Renal cortex interstitium (tissue), 11 donors: ENCODE measurements around the gene PTK6. TPM values are rescaled to one million over a fixed set of nuclear protein-coding genes. Genes with fewer than 3 reads are reported as not detected.
"Not testable (repeated sequence)": the region's sequence is repeated elsewhere in the genome, so short reads cannot be mapped to it uniquely, and the experiment has no call there.

ENCODE experiments used
- DNase-seq, 11 donors: peaks; one replicate each; pipeline ENCODE4 v3.0.0-alpha.2; 2013; ENCODE audit warnings: low read depth in 9 of 11, low spot score in 4 of 11; ENCODE audit errors: extremely low read depth in 1 of 11
- polyA plus RNA-seq, 3 donors: library from polyadenylated mRNA; unstranded; fragments of 120-200 nt; gene quantifications; one replicate each; pipeline ENCODE4 v1.2.1, GENCODE V29; 2013; ENCODE audit not compliant: insufficient read length in 3 of 3

The PTK6 gene
- polyA plus RNA-seq, 3 donors, result 0.50 to 0.82 (median 0.56) TPM

DNA sequence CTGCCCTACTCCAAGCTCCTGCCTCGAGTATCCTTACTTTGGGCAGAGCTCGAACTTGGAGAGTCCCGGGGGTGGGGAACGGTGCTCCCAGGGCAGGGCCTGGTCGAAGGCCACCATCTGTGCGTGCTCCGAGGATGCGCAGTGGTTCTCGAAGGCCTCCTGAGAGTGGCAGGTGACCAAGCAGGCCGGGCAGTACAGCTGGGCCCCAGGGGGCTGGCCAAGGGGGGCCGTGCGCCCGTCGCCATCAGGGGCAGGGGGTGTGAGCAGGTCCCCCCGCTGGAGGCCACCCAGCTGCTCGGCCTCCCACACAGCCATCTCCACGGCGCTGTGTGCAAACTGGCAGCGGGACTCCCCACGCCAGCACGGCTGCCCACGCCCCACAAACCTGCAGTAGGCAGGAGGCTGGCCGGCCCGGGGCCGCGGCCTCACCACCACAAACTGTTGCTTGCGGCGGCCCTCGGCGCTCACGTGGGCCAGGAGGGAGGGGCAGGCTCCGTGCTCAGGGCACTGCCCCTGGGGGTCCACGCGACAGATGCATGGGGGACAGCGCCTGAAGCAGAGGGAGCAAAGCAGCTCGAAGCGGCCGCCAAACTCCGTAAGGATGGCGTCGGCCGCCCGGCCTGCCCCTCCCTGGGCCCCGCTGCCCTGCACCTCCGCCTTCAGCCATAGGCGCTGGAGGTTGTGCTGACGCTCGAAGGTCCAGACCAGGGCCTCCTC is 35.1 kb upstream of the PTK6 start:
- no peak for DNase-seq

DNA sequence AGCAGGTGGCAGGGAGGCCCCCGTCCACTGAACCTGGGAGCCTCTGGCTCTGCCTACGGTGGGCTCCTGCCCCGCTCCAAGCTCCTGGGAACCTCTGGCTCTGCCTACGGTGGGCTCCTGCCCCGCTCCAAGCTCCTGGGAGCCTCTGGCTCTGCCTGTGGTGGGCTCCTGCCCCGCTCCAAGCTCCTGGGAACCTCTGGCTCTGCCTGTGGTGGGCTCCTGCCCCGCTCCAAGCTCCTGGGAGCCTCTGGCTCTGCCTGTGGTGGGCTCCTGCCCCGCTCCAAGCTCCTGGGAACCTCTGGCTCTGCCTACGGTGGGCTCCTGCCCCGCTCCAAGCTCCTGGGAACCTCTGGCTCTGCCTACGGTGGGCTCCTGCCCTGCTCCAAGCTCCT is 33.9 kb upstream of the PTK6 start:
- DNase-seq, result not testable (repeated sequence)

DNA sequence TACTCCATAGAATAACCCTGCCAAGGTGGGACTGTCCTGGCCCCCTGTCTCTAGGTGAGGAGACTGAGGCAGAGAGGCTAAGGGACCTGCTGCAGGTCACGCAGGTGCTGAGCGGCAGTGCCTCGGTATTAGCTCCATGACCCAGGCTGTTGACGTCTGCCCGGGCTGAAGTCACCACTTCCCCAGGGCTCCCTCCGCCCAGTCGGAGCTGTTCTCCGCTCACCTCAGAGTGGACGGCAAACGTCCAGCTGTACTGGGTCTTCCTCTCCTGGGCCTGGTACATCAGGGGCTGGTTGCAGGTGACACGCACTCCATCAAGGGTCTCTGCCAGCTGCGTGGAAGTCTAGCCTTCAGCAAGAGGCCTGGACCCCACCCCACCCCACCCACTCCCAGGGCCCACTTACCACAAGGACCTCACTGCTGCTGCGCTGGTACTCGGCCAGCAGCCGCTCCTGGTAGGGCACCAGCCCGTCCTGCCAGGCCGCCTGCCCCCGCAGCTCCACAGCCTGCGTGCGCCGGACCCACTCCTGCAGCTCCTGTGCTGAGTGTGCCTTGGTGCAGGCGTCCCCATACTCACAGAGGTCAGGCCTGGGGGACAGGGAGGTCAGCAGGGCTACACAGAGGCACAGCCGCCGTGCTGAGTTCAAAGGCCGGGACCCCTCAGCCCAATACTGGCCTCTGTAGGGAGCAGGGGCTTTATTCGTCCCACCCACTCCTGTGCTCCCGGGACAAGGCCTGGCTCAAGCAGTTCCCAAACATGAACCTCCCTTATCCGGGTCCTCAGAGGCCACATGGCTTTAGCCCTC is 33.3 kb upstream of the PTK6 start:
- no peak for DNase-seq

DNA sequence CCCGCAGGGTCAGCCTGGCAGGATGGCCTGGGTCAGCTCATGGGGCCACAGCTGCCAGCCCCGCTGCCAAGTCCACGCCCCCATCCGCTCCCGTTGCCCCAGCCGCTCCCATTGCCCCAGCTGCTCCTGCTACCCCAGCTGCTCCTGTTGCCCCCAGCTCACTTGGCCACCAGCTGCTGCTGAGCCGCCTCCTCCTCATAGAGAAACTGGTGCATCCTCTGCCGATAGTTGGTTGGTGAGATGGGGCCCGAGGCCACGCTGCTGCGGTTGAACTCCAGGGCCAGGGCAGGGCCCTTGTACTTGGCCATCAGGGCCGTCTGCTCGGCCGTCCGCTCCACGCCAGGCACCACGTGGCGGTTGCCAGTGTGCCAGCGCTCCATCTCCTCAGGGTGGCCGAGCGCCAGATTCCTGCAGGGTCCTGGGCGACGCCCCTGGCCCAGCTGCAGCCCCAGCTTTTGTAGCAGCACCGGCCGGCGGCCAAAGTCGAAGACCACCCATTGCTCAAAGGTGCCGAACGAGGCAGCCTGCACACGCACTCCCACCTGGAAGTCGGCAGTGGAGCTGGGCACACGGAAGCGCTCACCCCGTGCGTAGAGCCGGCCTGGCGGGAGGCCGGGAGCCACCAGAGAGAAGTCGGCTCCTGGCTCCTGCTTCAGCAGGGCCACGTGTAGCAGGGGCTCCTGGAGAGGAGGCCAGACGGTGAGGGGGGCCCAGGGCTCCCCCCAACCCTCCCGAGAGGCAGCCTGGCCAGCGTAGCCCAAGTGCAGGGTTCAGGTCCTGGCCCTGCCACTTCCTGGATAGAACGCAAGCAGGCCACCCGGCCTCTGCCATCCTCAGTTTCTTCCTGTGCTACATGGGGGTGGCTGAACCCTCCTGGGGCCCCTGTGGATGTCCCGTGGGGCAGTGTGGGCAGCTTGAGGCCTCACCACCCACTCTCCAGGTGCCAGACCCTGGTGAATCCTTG is 32.1 kb upstream of the PTK6 start:
- no peak for DNase-seq

DNA sequence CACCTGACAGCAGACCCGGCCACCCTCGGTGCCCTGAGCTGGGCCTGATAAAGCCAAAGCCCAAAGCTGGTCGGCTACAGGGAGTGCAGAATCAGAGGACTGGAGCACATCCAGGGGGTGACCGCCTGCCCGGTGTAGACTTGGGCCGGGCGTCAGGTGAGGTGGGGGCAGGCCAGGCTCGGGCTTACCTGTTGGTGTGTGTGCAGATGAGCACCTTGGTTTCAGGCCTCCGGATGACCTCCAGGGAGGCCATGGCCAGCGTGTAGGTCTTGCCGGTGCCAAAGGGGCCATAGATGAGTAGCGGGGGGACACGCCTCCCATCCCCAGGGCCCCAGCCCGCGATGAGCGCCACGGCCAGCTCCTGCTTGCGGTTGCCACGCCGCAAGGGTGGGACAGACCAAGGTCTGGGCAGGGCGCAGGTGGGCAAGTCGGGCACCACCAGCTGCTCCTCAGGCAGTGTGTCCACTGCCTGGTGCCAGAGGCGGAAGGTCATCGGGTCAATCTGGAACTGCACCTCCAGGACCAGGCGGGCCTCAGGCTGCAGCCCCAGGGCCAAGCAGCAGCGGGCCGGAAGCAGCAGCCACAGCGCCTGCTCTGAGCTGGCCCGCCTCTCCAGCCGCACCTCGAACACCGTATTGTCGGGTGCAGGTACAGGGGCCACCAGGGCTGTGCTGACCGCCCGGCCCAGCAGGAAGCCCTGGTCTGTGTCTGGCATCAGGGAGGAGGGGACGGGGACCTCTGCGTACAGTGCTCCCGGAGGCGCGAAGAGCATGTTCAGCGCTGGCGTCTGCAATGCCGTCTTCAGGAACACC is 31.2 kb upstream of the PTK6 start:
- no peak for DNase-seq

DNA sequence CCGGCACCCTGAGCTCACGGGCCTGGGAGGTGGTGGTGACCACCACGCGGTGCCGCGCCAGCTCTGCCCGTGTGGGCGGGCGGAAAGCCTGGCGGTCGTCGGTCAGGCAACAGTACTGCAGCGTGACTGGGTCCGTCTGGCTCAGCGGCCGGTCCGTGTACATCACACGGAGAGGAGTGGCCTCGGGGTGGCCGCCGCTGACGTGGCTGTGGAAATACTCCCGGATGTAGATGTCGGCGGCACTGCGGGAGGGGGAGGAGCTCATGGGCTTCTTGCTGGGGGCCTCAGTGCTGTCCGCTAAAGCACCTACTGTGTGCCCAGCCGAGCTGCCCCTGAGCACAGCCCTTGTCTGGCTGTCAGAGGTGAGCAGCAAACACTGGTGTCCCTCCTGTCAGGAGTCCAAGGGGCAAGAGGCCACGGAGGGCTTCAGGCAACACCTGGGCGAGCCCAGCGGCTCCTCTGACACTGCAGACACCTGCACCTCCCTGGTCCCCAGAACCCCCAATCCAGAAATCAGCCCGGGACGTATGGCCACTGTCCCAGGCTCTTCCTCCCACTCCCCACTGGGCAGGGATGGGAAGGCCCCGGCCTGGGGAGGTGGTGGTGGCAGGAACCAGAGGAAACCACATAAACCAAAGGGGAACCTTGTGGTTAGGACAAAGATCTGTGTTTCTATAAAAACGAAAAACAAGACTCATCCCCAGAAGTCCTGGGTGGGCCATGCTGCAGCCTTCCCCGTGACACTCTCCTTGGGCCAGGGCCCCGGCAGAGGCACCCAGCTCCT is 30.4 kb upstream of the PTK6 start:
- no peak for DNase-seq

DNA sequence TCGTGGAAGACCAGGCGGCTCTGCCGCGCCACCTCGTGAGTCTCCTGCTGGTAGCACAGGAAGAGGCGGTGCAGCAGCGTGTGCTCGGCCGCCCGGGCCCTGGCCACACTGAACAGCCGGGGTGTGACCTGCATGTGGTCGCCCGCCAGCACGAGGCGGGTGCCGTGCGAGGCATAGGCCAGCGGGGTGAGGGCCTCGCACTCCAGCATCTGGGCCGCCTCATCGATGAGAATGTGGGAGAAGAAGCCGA is 29.9 kb upstream of the PTK6 start:
- no peak for DNase-seq

DNA sequence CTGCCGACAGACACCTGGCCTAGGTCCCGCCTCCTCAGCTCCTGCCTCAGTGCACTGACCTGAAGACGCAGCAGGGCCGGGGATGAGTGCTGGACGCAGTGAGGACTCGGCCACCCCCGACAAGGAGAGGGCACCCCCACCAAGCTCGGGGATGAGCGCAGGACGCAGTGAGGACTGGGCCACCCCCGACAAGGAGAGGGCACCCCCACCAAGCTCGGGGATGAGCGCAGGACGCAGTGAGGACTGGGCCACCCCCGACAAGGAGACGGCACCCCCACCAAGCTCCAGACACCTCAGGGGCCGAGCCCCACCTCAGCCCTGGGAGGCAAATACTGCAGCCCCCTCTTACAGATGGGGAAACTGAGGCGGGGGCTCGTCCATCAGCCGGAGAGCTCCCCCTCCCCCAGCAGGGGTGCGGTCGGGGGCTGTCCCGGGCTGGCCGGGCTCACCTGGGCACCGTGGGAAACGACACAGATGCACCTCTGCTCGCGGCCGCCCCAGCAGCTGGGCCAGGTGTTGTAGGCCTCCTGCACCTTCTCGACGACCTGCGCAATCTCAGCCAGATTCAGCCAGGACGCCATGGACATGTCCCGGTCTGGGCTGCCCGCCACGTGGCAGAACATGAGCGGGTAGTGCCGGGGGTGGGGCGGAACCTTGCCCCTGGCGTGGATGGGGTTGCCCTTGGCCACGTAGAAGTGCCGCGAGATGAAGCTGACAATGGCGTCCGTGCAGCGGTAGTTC is 29.4 kb upstream of the PTK6 start:
- DNase-seq, result no peak

DNA sequence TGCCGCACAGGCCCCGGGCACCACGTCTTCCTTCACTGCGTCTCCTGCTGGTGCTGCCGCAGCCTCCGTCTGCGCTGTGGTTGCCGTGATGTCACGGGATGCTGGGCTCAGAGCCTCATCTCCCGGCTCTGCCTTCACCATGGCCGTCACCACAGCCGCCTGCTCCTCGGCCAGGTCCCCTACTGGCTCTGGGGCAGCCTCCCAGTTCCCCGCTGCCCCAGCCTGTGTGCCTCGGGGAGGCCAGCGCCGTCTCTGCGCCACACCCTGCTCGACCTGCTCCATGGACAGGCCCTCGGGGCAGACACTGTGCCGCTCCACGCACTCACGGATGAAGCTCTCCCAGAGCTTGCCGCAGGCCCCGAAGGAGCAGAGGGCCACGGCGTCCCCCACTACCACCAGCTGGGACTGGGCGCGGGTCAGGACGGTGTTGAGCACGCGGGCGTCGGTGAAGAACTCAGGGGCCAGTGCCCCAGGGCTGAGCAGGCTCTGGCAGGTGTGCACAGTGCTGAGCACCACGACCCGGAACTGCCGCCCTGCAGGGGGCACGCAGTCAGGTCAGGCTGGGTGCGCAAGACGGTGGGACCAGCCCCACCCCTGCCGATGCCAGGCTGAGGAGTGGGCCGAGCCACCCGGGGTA is 28.6 kb upstream of the PTK6 start:
- no peak for DNase-seq

DNA sequence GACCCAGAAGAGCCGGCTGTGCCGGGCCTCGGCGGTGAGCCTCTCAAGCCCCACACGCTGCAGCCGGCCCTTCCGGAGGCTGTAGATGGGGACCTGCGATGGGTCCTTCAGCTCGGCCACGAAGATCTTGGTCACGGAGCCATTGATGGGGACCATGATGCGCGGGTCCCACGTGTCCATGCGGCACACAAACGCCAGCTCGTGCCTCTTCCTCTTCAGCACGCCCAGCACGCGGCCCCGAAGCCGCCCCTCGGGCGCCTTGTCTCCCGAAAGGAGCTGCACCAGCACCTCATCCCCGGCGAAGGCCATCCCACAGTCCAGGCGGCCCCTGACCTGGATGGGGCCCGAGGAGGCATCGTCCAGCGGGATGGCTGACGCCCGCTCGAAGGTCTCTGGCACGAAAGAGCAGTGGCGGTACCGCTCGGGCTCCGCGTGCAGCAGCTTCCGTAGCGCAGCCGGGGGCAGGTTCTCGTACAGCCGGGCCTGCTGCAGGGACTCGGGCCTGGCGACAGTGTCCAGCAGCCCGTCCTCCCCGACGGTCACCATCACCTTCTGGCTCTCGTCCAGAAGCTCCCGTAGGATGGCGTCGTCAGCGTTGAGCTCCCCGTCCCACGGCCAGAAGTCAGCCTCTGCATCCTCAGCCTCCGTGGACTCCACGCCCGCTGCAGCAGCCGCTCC is 28.0 kb upstream of the PTK6 start:
- DNase-seq, result no peak

DNA sequence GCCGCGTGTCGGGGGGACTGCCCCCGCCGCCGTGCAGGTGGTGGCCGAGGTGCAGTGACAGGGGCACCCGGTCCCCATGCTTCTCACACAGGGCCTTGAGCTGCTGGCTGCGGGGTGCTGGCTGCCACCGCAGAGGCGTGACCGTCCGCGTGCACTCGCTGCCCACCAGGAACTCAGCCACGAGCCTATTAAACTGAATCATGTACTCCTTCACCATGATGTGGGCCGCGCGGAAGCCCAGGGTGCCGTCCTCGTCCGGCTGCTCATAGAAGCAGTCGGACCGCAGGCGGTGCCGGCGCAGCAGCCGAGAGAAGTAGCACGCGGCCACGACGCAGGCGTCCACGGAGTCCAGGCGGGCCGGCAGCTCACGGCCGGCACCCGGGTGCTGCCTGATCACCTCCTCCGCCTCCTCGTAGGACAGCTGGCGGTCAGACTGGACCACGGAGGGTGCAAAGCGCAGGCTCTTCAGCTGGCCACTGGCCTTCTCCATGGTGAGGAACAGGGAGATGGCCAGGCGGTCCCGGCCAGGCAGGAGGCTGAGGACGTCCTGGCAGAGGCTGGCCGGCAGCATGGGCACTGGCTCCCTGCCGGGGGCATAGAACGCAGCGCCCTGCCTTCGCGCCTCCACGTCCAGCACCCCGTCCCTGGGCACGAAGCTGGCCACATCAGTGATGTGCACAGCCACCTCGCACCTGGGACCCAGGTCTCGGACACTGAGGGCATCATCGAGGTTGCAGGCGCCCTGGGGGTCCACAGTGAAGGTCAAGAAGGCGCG is 27.0 kb upstream of the PTK6 start:
- no peak for DNase-seq

DNA sequence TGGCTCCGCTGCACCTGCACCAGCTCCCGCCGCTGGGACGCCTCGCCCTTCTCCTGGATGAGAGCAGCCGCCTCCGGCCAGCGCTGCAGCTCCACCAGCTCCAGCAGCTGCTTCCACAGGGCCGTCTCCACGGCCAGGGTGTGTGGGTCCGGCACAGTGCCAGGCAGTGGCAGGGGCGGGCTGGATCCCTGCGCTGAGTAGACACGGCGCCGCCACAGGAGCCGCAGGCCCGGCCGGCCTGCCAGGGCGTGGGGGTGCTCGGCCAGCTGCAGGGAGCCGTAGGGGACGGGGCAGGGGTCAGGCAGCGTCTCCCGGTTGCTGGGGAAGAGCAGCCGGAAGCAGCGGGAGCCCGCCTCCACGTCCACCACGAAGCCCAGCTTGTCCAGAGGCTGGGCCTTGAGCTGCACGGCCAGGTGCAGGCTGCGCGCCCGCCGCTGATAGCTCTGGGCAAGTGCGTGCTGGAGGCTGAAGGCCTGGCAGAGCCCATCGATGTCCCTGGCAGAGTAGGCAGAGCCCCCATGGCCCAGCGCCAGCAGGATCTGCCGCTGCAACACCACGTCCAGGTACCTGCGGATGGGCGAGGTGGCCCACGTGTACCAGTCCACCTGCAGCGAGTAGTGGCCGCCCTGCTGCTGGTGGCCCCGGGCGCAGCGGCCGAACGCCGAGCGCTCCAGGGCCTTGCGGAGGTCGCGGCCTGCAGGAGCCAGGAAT is 26.2 kb upstream of the PTK6 start:
- DNase-seq, result no peak

DNA sequence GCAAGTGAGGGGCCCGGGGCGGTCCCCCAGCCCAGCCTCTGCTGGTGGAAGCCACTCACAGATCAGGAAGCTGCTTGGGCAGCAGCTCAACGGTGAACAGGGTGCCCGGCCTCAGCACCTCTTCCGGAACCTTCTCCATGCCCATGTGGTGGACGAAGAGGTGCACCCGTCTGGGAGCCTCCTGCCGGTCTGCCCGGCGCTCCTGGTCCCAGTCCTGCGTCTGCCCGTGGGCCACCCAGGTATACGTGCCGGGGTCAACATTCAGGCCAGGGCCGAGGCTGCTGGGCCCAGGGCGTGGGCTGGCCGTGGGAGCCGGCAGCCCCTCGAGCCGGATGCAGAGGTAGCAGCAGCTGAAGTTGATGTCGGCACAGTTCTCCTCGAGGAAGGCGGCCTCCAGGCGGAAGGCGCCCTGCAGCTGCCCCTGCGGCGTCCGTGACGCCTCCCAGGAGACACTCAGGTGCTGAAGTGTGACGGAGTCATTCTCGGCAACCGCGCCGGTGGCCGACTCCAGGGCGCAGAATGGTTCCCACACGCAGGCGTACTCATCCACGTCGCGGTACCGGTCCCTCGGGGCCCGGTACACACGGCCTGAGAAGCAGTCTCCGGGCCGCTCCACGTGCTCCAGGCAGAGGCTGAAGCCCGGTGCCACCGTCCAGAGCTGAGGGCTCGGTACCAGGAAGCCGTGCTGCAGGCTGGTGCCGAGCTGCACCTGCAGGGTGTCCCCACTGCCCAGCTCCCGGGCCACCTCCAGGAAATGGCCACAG is 25.5 kb upstream of the PTK6 start:
- no peak for DNase-seq

DNA sequence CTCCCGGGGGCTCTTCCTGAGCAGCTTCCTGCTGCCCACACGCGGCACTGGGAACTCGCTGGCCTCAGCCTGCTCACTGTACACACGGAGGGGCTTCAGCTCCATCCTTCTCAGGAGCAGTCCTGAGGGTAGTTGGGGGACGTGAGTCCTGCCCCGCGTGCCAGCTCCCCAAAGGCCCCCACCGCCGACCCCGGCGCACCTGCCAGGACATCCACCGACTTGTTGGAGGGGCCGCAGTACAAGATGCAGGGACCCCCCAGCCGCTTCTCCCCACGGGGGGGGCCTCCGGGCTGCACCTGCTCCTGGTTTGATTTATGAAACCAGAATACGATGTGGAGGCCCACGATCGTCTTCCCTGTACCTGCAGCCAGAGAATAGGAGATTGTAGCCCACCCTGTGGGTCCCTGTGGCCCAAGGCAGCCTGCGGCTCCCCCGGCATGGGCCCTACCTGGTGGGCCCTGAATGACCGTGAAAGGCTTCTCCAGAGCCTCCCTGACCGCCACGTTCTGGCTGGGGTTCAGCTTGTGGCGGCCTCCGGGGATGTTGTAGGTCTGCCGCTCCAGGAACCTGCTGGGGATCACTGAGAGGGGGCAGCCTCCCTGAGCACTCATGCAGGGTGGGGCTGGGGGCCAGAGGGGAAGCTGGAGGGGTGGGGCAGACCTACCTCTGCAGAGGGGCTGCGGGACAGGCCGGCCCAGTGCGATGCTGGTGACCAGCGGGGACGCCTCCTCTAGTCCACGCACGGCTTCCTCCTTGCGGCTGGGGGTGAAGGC is 24.6 kb upstream of the PTK6 start:
- DNase-seq, result no peak
